Measurements from ENCODE around the gene ACSM3. TPM values are rescaled to one million over a fixed set of nuclear protein-coding genes. Genes with fewer than 3 reads are reported as not detected.

Gene ACSM3
- total and polyA plus RNA-seq, 9 of the 15 experiments (the other 6 are each of a cell fraction or from before 2014, with no cell fraction given) = 112 to 420 (median 182) TPM

GRCh38 chr16:20784204-20784603 is 20.4 kb downstream of the ACSM3 start:
- Histone ChIP-seq H4K20me1 (replicated peaks; ENCODE audit: control insufficient read depth, insufficient read depth, low read length) (no peaks in the 10 kb centered on the region), H3K4me3 (no peak overlapping the region), H2AFZ (ENCODE audit: low read depth, low read length) (no peak overlapping the region), H3K36me3 (ENCODE audit: control insufficient read depth, insufficient read depth, low read length) (peaks cover 49% of the 10 kb centered on the region), H3K9ac (ENCODE audit: insufficient read depth in 1 of 2, low read depth in 2 of 2, low read length in 2 of 2) (no peak overlapping the region), H3K9me3 (replicated peaks; ENCODE audit: control insufficient read depth, insufficient read depth, low read depth, low read length) (no peaks in the 10 kb centered on the region), H3K27me3 (ENCODE audit: control insufficient read depth in 2 of 2, insufficient read depth in 2 of 2, low read length in 2 of 2) (no peaks in the 10 kb centered on the region), H3K79me2 (ENCODE audit: control insufficient read depth, insufficient read depth, low read length) (no peaks in the 10 kb centered on the region), H3K9me1 (ENCODE audit: control insufficient read depth, insufficient read depth, low read length) (no peaks in the 10 kb centered on the region), H3K4me1 (replicated peaks in 1 of 2; ENCODE audit: control insufficient read depth in 2 of 2, insufficient read depth in 2 of 2, low read length in 2 of 2) (no peaks in the 10 kb centered on the region), H3K4me2 (ENCODE audit: insufficient read depth, low read length) (no peak overlapping the region), H3K27ac (ENCODE audit: extremely low read depth, low read depth, low read length) (no peak overlapping the region)
- BruUV-seq (replicated peaks) = no TSS peak
- in situ Hi-C loops (cut with MboI) (no loop called here), intact Hi-C loops (cut with micrococcal nuclease) (no loop called here)
- FAIRE-seq (no peak), ATAC-seq (no peak), DNase-seq (ENCODE audit: extremely low read depth in 1 of 4, low spot score in 3 of 4) (no peak)
- ChIA-PET CTCF (ENCODE audit: low intra/inter-chr PET ratio) (no interaction called here), POLR2A (interaction anchor here (1.4 kb wide), 1 partner anchor 11 kb away, joined by 3 read pairs; no protein-coding TSS in a partner anchor)
- TF ChIP-seq, protein P1, sequence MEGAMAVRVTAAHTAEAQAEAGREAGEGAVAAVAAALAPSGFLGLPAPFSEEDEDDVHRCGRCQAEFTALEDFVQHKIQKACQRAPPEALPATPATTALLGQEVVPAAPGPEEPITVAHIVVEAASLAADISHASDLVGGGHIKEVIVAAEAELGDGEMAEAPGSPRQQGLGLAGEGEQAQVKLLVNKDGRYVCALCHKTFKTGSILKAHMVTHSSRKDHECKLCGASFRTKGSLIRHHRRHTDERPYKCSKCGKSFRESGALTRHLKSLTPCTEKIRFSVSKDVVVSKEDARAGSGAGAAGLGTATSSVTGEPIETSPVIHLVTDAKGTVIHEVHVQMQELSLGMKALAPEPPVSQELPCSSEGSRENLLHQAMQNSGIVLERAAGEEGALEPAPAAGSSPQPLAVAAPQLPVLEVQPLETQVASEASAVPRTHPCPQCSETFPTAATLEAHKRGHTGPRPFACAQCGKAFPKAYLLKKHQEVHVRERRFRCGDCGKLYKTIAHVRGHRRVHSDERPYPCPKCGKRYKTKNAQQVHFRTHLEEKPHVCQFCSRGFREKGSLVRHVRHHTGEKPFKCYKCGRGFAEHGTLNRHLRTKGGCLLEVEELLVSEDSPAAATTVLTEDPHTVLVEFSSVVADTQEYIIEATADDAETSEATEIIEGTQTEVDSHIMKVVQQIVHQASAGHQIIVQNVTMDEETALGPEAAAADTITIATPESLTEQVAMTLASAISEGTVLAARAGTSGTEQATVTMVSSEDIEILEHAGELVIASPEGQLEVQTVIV (CRISPR knock-in tag; IDR thresholded peaks at IDR 0.05; ENCODE audit: borderline replicate concordance) = no peak
- TF ChIP-seq NFE2 (IDR thresholded peaks at IDR 0.05; ENCODE audit: low read depth) = peak; percentile 8; the same call in 1 of the 2 replicates
- TF ChIP-seq NR2C2 (CRISPR knock-in tag; IDR thresholded peaks at IDR 0.05) = no peak
- TF ChIP-seq NR2C2 (tag; IDR thresholded peaks at IDR 0.05) = no peak
- no peak for TF ChIP-seq ZNF354B (CRISPR knock-in tag; IDR thresholded peaks at IDR 0.05)
- TF ChIP-seq L3MBTL2 (IDR thresholded peaks at IDR 0.05) = no peak
- TF ChIP-seq MAFF (IDR thresholded peaks at IDR 0.05; ENCODE audit: low read length) = no peak
- no peak for TF ChIP-seq TRIM25 (IDR thresholded peaks at IDR 0.05; ENCODE audit: borderline replicate concordance)
- TF ChIP-seq FOXA3 (CRISPR knock-in tag; conservative IDR thresholded peaks at IDR 0.05 in 1 of 2, IDR thresholded peaks at IDR 0.05 in 1 of 2) = no peak
- TF ChIP-seq CHAMP1 (IDR thresholded peaks at IDR 0.05) = no peak
- TF ChIP-seq BRF1 (IDR thresholded peaks at IDR 0.05; ENCODE audit: borderline replicate concordance, extremely low read depth, insufficient read length) = no peak
- TF ChIP-seq GABPB2 (CRISPR knock-in tag; conservative IDR thresholded peaks at IDR 0.05) = no peak
- no peak for TF ChIP-seq ZNF583 (CRISPR knock-in tag; IDR thresholded peaks at IDR 0.05)
- no peak for TF ChIP-seq CBFA2T2 (conservative IDR thresholded peaks at IDR 0.05)
- TF ChIP-seq CCAR2 (IDR thresholded peaks at IDR 0.05; ENCODE audit: low read depth, low read length) = no peak
- TF ChIP-seq CBFB (CRISPR knock-in tag; IDR thresholded peaks at IDR 0.05) = no peak
- TF ChIP-seq NFXL1 (CRISPR knock-in tag; IDR thresholded peaks at IDR 0.05) = no peak
- TF ChIP-seq HES1 (IDR thresholded peaks at IDR 0.05; ENCODE audit: low read depth) = no peak
- no peak for TF ChIP-seq CEBPB (tag; IDR thresholded peaks at IDR 0.05)

Measured in K562 (cell line).